ENCODE data around the gene ARPP21. TPM values are rescaled to one million over a fixed set of nuclear protein-coding genes. Genes with fewer than 3 reads are reported as not detected.

Gene ARPP21
- total RNA-seq, 4 donors from 2014 or later: 0.28 to 1.6 TPM; not detected in 2

- no peak for TF ChIP-seq CTCF (IDR thresholded peaks at IDR 0.05)
These were observed 69.3 kb downstream of the ARPP21 start for GRCh38 chr3:35708394-35709271.

DNA sequence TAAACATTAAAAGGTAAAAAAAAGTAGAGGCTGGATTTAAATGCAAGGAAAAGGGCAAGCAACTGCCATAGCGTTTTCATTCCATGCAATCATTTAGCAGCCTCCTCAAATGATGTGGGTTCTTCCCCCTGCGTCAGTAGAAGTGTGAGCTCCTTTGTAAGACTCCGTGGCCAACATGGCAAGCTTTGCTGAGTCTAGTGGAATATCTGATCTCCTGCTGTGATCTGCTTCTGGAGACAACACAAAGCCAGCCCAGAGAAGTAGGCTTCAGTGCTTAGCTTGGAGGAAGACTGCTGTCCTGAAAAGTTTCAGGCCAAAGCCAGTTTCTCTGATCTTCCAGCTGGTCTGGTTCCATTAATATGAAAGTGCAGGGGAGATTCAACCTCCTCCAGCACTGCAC, 70.4 kb downstream of the ARPP21 start:
- TF ChIP-seq CTCF (IDR thresholded peaks at IDR 0.05): no peak
- ATAC-seq (ENCODE audit: low FRiP score): no peak

More at GRCh38 chr3:35708394-35709271, 69.3 kb downstream of the ARPP21 start:
- ATAC-seq (ENCODE audit: low FRiP score): no peak
- no peak for DNase-seq (ENCODE audit: low spot score)

GRCh38 chr3:35710554-35710953, 71.2 kb downstream of the ARPP21 start:
- no peak for ATAC-seq (ENCODE audit: low FRiP score)
- TF ChIP-seq CTCF (IDR thresholded peaks at IDR 0.05): no peak
- DNase-seq (ENCODE audit: low spot score): no peak

More for the DNA sequence above, 70.4 kb downstream of the ARPP21 start:
- no peak for DNase-seq (ENCODE audit: low spot score)

GRCh38 chr3:35718921-35719320, 79.6 kb downstream of the ARPP21 start:
- DNase-seq (ENCODE audit: low spot score) (no peak), ATAC-seq (ENCODE audit: low FRiP score) (no peak)
- no peak for TF ChIP-seq CTCF (IDR thresholded peaks at IDR 0.05)

DNA sequence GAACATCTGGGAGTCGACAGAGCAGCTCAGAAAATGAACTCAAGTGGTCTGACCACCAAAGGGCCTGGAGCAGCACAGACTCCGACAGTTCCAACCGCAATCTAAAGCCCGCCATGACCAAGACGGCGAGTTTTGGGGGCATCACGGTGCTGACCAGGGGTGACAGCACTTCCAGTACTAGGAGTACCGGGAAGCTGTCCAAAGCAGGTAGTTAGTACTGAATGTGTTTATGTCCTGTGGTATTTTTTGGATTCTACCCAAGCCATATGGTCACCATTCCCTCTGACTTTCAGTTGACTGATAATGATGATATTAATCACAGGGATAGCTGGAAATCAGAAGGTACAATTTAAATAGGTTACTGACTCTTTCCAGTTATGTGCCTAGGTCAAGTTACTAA, 82.3 kb downstream of the ARPP21 start:
- no peak for ATAC-seq (ENCODE audit: low FRiP score)

GRCh38 chr3:35722902-35723301, 83.6 kb downstream of the ARPP21 start:
- no peak for TF ChIP-seq CTCF (IDR thresholded peaks at IDR 0.05)
- ATAC-seq (ENCODE audit: low FRiP score) (no peak), DNase-seq (ENCODE audit: low spot score) (no peak)

More for the DNA sequence above, 82.3 kb downstream of the ARPP21 start:
- DNase-seq (ENCODE audit: low spot score): no peak
- TF ChIP-seq CTCF (IDR thresholded peaks at IDR 0.05): no peak
